IPS-18c (cell line): Measurements from ENCODE around the gene RPN2.

Experiments
- H3K4me3 ChIP-seq: 2 replicates; pipeline ENCODE4 v1.7.0; 2013; ENCODE audit warnings: low read depth, mild to moderate bottlenecking, low read length, moderate library complexity; ENCODE audit not compliant: insufficient read depth
- H3K9me3 ChIP-seq: one replicate; pipeline ENCODE4 v1.6.1; 2013; ENCODE audit warnings: mild to moderate bottlenecking, low read length, moderate library complexity; ENCODE audit not compliant: control insufficient read depth, insufficient read depth

The RPN2 gene

DNA sequence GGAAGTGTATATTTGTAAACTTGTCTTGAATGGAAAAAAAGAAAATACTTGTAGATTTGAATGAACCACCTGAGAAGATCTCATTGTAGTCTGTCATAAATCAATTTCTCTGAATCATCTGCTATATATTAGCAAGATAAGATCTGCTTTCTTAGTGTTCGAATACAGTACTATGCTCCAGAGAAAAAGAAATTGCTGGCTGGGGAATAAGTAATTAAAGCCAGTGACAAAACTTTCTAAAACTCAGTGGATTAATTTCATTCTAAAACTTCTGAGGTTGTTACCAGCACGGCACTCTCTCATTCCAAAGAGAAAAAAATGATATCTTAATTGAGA is 22.7 kb downstream of the RPN2 start:
- Histone ChIP-seq H3K9me3 (no peaks in the 10 kb centered on the region), H3K4me3 (no peak overlapping the region)

DNA sequence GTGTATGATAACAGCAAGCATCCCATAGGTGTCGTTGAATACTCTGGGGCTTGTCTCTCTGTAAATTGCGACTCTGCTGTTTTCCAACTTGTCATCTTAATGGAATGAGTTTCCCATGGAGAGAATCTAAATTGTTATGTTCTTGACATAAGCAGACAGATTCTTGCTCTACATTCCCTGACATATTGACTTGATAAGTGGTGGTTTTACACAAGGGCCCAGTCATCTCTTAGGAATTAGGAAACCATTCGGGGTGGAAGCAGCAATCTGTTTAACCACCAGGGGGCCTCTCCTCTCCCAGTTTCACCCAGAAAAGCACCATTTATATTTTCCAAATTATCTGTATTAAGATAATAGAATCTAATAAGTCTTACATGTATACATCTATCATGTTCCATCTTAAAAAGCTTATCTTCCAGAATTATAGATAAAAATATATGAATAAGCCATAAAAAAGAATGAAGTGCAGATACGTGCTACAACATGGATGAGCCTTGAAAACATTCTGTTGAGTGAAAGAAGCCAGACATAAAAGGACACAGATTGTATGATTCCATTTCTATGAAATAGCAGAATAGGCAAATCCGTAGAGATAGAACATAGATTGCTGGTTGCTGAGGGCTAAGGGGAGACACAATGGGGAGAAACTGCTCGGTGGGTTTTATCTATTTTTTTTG is 23.3 kb downstream of the RPN2 start:
- Histone ChIP-seq H3K9me3 (no peaks in the 10 kb centered on the region), H3K4me3 (no peak overlapping the region)

DNA sequence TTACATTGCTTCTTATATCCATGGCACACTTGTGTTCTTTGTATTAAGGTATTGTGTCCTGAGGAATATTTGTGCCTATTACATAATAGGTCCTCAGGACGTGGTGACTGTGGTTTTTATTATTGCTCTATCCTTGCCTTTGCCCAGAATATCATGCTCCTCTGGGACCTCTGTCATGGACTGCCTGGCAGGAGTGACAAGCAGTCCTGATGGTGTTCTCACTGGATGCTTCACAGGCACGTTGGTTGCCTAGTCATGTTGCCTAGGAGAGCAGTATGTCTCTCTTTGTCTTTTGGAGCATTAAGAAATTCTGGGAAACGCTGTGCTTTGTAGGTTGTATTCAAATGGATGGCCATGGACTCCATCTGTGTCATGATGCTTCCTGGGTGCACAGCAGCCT is 24.9 kb downstream of the RPN2 start:
- Histone ChIP-seq H3K9me3 (no peaks in the 10 kb centered on the region), H3K4me3 (no peak overlapping the region)

DNA sequence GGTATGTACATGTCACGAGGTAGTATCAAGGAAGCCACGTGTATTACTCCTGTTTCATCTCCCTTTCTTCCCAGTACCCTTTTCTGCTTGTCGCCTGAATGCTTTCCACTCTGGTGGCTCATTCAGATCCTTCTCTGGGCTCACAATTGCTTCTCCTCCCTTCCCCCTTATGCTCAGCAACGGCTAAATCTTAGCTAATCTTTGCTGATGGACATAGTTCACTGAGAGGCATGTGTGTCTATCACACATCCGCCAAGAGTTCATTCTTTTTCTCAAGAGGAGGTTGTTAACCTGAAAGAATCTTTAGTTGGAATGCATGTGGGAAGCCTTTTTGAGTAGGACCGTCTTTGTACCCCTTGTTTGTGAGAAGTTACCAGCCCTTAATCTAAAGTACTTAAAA is 26.0 kb downstream of the RPN2 start:
- no peak overlapping the region for H3K4me3 ChIP-seq
- H3K9me3 ChIP-seq = no peaks in the 10 kb centered on the region

DNA sequence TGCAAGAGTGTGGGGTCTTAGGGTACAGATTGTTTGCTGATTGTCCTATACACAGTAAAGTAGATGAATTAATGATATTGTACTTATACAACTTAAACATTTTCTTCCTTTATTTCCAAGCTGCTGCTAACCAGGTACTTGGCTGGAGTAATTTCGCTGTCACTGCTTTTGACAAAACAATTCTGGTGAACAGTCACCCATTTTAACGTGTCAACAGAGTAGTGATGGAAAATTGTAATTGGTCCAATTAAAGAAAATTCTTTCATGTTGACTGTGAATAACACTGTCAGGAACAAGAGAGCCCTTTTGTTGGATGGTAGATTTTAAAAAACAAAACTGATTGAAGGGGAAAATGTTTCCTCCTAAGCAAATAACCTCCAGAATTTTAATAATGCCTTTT is 26.7 kb downstream of the RPN2 start:
- no peak overlapping the region for H3K4me3 ChIP-seq
- H3K9me3 ChIP-seq = no peaks in the 10 kb centered on the region

DNA sequence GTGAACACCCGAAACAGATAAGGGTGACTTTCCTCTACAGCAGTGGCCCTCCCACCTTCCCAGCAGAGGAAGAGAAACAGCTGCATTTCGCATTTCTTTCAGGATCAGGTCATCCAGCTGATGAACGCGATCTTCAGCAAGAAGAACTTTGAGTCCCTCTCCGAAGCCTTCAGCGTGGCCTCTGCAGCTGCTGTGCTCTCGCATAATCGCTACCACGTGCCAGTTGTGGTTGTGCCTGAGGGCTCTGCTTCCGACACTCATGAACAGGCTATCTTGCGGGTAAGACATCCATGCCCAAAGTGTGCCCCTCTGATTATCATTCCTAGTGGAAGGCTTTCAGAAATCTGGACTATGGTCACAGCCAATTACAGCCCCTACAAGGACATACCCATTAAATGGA is 28.0 kb downstream of the RPN2 start:
- Histone ChIP-seq H3K9me3 (no peaks in the 10 kb centered on the region), H3K4me3 (no peak overlapping the region)

DNA sequence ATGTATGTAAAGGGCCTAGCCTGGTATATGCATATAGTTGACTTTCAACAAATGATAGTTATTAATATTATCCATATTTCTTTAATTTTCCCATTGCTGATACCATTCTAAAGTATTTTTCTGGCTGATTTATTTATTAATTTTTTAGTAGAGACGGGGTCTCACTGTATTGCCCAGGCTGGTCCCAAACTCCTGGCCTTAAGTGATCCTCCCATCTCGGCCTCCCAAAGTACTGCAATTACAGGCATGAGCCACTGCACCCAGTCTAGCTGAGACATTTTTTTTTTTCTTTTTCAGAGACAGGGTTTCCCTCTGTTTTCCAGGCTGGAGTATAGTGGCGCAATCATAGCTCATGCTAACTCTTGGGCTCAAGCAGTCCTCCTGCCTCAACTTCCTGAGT is 30.1 kb downstream of the RPN2 start:
- peaks cover 2% of the 10 kb centered on the region for H3K9me3 ChIP-seq
- H3K4me3 ChIP-seq = no peak overlapping the region

DNA sequence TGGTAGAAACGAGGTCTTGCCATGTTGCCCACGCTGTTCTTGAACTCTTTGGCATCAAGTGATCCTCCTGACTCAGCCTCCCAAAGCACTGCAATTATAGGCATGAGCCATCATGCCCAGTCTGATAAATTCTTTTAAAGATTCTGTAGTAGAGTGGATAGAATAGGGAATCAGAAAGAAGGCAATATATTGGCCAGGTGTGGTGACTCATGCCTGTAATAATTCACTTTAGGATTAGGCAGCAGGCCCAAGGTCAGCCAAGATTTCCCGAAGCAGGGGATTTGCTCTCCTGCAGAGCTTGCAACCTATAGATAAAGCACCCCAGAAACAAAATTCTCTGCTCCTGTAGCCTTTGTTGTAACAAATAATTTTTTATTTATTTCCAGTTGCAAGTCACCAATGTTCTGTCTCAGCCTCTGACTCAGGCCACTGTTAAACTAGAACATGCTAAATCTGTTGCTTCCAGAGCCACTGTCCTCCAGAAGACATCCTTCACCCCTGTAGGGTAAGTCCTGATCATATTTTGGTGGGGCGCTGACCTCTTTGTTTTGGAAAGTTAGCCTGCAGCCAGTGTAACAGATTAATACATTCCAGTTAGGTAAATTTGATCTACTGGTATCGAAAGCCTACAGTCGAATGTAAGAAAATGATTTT is 30.7 kb downstream of the RPN2 start:
- Histone ChIP-seq H3K4me3 (no peak overlapping the region), H3K9me3 (peaks cover 2% of the 10 kb centered on the region)

DNA sequence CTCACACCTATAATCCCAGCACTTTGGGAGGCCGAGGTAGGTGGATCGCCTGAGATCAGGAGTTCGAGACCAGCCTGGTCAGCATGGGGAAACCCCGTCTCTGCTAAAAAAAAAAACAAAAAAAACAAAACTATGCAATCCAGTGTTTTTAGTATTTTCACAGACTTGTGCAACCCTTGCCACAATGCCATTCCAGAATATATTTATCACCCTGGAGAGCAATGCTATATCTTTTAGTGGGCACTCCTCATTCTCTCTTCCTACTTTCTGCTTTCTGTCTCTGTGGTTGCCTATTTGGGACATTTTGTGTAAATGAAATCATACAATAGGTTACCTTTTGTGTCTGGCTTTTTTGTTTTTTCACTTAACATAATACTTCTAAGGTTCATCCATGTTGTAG is 39.3 kb downstream of the RPN2 start:
- Histone ChIP-seq H3K9me3 (no peaks in the 10 kb centered on the region), H3K4me3 (no peak overlapping the region)

DNA sequence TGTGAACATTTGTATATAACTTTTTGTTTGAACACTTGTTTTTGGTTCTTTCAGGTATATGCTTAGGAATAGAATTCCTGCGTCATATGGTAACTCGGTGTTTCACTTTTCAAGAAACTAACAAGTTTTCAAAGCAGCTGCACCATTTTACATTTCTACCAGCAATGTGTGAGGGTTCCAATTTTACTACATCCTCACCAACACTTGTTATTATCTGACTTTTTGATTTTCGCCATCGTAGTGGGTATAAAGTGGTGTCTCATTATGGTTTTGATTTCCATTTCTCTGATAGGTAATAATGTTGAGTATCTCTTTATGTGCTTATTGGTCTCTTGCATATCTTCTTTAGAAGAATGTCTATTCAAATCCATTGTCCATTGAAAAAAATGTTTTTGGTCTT is 39.8 kb downstream of the RPN2 start:
- no peak overlapping the region for H3K4me3 ChIP-seq

DNA sequence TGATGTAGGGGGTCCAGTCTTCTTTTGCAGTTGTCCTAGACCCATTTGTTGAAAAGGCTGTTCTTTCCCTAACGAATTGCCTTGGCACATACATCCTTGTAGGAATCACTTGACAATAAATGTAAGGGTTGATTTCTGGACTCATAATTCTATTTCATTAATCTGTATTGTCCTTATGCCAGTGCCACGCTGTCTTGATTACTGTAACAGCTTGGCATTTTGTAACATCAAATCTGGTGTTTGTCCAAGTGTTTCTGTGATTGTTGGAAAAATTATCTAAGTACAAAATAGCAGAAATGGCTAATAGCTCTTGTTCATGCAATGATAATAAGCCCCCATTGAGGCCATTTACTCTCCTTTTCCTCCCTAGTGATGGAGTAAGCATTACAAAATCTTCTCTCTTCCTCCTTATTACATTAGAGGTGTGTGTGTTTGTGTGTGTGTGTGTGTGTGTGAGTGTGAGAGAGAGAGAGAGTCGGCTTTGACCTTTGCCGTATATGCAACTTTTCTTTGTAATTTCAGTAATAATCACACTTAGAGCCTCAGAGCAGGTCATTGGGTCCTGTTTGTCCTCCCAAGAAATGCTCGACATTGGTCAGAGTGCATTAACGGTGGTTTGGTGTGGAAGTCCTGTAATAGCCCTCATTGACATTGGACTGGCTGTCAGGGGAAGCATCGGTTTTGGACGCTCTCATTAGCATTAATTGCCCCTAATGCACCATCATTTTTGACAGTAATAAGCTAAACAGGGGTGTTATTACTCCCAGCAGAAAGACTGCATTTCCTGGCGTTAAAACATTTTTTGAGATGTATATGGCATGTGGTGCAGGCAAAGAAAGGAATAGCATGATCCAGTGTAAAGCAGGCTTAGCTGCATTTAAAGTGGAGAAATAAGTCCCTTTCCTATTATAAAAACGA is 40.9 kb downstream of the RPN2 start:
- no peak overlapping the region for H3K4me3 ChIP-seq
- no peaks in the 10 kb centered on the region for H3K9me3 ChIP-seq

More for the DNA sequence above, 39.8 kb downstream of the RPN2 start:
- no peaks in the 10 kb centered on the region for H3K9me3 ChIP-seq

DNA sequence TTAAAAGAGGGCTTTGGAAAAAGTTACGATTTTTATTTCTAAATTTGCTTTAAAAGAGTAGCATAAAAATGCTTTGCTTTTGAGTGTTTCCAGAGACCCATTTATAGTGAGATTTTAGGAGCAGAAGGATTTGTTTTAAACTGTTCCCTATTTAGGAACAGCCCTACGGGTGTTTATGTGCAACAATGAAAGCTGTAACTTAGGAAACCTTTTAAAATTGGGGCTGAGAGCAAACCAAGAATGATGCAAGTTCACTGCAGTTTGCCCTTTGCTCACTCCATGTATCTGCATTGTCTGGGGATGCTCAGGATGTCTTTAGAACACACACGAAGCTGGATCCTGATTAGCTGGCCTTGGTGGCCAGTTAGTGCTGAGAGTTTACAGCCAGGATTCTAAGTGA is 41.6 kb downstream of the RPN2 start:
- no peaks in the 10 kb centered on the region for H3K9me3 ChIP-seq
- no peak overlapping the region for H3K4me3 ChIP-seq

DNA sequence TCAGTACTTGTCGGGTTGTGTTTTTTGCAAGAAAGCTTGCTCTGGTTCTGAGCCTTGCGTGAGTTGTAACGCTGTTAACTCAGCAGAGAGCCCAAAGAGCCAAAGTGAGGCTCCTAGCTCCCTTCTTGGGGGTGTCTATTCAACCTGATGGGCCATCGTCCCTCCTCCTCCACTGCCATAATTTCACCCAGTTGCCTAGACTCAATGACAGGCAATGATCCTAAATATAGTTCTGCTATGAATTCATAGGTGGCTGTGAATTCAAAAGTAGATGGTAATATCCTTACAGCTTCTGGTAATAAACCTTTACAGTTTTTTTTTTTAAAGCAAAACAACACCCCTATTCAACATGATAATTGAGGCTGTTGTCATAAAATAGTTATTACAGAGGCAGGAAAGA is 43.0 kb downstream of the RPN2 start:
- Histone ChIP-seq H3K9me3 (no peaks in the 10 kb centered on the region), H3K4me3 (no peak overlapping the region)

DNA sequence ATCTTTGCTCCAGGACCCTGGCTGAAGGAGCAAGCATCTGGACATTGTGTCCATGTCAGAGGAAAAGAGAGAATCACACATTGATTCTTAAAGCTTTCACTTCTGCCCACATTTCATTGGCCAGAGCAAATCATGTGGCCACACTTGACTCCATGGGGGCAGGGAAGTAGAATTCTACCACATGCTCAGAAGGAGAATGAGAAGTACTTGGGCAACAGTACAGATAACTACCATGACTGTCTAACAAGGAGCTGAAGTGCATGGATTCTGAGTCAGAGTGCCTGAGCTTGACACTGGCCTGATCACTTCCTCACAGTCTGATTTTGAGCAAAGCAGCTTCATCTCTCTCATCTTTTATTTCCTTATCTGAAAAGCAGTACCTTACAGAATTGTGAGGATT is 43.9 kb downstream of the RPN2 start:
- Histone ChIP-seq H3K9me3 (no peaks in the 10 kb centered on the region), H3K4me3 (no peak overlapping the region)

DNA sequence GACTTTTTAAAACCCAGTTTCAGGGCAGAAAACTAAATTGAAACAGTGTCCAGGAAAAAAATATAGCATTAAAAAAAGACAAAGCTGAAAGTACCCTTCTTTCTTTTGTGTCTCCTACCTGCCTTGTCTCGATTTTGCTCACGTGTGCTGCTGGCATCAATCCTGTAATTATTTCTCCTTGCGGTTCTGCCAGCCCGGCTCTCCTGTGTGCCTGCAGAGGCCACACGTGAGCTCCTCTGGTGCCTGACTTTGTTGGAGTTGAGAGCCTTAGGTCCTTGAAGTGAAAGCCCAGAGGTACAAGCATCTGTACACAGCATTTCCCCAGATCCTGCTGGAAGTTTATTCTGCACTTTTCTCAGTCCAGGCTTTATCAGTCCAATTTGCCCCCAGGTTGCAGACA is 46.0 kb downstream of the RPN2 start:
- Histone ChIP-seq H3K9me3 (no peaks in the 10 kb centered on the region), H3K4me3 (no peak overlapping the region)

DNA sequence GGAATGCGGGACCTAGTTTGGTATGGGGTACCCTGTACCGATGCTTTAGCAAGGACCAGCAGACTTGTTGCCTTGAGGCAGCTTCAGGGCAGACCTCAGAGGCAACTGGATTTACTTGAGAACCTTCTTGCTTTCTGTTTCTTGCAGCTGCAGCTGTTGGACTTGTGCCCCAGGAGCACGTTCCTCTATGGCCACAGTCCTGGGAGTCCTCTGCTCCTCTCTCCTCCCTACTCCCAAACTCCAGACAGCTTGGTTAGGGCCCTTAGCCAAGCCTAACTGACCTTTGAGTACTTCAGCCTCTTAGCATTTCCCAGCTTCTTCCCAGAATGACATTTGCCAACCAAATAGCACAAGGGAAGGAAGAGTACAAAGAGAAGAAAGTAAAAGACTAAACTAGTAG is 47.8 kb downstream of the RPN2 start:
- no peak overlapping the region for H3K4me3 ChIP-seq
- H3K9me3 ChIP-seq = no peaks in the 10 kb centered on the region

DNA sequence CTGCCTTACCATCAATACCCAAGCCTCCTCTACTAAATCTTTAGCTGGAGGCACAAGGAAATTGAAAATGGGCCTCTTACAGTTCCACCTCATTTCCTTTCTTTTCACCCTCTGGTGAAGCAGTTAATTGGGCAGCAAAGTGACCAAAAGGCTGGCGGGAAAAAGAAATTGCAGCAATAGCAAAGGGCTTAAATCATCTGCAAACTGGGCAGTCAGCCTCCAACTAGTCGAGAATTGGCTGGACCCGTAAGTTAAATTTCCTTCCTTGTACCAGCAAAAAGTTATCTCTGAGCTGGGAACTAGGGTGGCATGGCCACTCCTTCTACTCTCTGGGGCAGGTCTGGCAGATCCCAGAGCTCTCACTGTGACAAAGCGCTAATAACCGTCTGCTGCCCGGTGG is 49.0 kb downstream of the RPN2 start:
- Histone ChIP-seq H3K9me3 (no peaks in the 10 kb centered on the region), H3K4me3 (no peak overlapping the region)

DNA sequence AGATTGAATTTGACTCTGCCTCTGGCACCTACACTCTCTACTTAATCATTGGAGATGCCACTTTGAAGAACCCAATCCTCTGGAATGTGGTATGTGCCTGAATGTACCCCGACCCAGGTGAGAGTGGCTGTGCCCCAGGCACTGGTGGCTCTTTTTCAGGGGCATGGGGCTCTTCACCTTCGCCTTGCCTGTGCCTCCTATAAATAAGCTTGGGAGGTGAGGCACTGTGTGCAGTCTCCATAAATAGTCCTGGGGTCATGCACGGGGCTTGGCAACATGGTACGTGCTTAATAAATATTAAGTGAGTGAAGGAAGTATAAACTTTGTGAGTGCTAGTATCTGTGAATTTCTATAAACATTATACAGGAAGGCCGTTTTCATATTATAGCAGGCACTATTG is 49.5 kb downstream of the RPN2 start:
- Histone ChIP-seq H3K4me3 (no peak overlapping the region), H3K9me3 (no peaks in the 10 kb centered on the region)
